Measurements from ENCODE around the gene CWC22.

- TF ChIP-seq YY1 (IDR thresholded peaks at IDR 0.05; ENCODE audit: low read depth, low read length) (no peak), CBX5 (IDR thresholded peaks at IDR 0.05; ENCODE audit: low read depth, low read length) (no peak), TAF1 (IDR thresholded peaks at IDR 0.05; ENCODE audit: low read depth, low read length) (no peak), GTF2F1 (IDR thresholded peaks at IDR 0.05; ENCODE audit: borderline replicate concordance, low read depth, low read length) (no peak), POLR2AphosphoS5 (IDR thresholded peaks at IDR 0.05; ENCODE audit: low read depth, low read length) (no peak), POLR2A (IDR thresholded peaks at IDR 0.05; ENCODE audit: control extremely low read depth in 1 of 2, low read depth in 2 of 2, low read length in 2 of 2) (no peak), TCF12 (IDR thresholded peaks at IDR 0.05; ENCODE audit: low read depth, low read length) (no peak), CHD1 (IDR thresholded peaks at IDR 0.05; ENCODE audit: low read depth, low read length) (no peak), EP300 (IDR thresholded peaks at IDR 0.05; ENCODE audit: borderline replicate concordance in 1 of 2, low read depth in 2 of 2, low read length in 2 of 2) (no peak), TEAD4 (IDR thresholded peaks at IDR 0.05; ENCODE audit: low read depth, low read length) (no peak), SP1 (IDR thresholded peaks at IDR 0.05; ENCODE audit: low read depth, low read length) (no peak)
- TF ChIP-seq, protein P1, sequence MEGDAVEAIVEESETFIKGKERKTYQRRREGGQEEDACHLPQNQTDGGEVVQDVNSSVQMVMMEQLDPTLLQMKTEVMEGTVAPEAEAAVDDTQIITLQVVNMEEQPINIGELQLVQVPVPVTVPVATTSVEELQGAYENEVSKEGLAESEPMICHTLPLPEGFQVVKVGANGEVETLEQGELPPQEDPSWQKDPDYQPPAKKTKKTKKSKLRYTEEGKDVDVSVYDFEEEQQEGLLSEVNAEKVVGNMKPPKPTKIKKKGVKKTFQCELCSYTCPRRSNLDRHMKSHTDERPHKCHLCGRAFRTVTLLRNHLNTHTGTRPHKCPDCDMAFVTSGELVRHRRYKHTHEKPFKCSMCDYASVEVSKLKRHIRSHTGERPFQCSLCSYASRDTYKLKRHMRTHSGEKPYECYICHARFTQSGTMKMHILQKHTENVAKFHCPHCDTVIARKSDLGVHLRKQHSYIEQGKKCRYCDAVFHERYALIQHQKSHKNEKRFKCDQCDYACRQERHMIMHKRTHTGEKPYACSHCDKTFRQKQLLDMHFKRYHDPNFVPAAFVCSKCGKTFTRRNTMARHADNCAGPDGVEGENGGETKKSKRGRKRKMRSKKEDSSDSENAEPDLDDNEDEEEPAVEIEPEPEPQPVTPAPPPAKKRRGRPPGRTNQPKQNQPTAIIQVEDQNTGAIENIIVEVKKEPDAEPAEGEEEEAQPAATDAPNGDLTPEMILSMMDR (IDR thresholded peaks at IDR 0.05; ENCODE audit: control extremely low read depth in 1 of 3, insufficient read depth in 1 of 3, low read depth in 1 of 3, low read length in 3 of 3): no peak
These were observed 4.8 kb downstream of the CWC22 start for GRCh38 chr2:180002198-180002770.

All from H1 (cell line).